ENCODE data around the gene SH2D3C.
"Not testable (repeated sequence)": the region's sequence is repeated elsewhere in the genome, so short reads cannot be mapped to it uniquely, and the experiment has no call there.

Gene SH2D3C

GRCh38 chr9:127783111-127784008 lies 4.9 kb upstream of the SH2D3C start:
- peak; percentile 56 for DNase-seq (ENCODE audit: low read depth)

GRCh38 chr9:127781806-127782205 lies 3.3 kb upstream of the SH2D3C start:
- no peak for DNase-seq (ENCODE audit: low read depth)

GRCh38 chr9:127780909-127781308 lies 2.4 kb upstream of the SH2D3C start:
- DNase-seq (ENCODE audit: low read depth): not testable (repeated sequence)

GRCh38 chr9:127780126-127780885 lies 1.8 kb upstream of the SH2D3C start:
- no peak for DNase-seq (ENCODE audit: low read depth)

- DNase-seq (ENCODE audit: low read depth): peak; percentile 53
Measured at GRCh38 chr9:127779136-127779981, 893 bp upstream of the SH2D3C start.

- no peak for DNase-seq (ENCODE audit: low read depth)
Measured at GRCh38 chr9:127777368-127777980, 992 bp downstream of the SH2D3C start.

GRCh38 chr9:127776924-127777289 lies 1.6 kb downstream of the SH2D3C start:
- DNase-seq (ENCODE audit: low read depth): no peak

GRCh38 chr9:127776195-127776923 lies 2.1 kb downstream of the SH2D3C start:
- DNase-seq (ENCODE audit: low read depth): peak; percentile 61

- DNase-seq (ENCODE audit: low read depth): no peak
Measured at GRCh38 chr9:127773981-127774380, 4.5 kb downstream of the SH2D3C start.

GRCh38 chr9:127773272-127773671 lies 5.2 kb downstream of the SH2D3C start:
- no peak for DNase-seq (ENCODE audit: low read depth)

GRCh38 chr9:127772603-127773002 lies 5.9 kb downstream of the SH2D3C start:
- no peak for DNase-seq (ENCODE audit: low read depth)

GRCh38 chr9:127771570-127772189 lies 6.8 kb downstream of the SH2D3C start:
- no peak for DNase-seq (ENCODE audit: low read depth)

GRCh38 chr9:127770905-127771569 lies 7.4 kb downstream of the SH2D3C start:
- peak; percentile 91 for DNase-seq (ENCODE audit: low read depth)

GRCh38 chr9:127770583-127770904 lies 7.9 kb downstream of the SH2D3C start:
- DNase-seq (ENCODE audit: low read depth): no peak

GRCh38 chr9:127769929-127770582 lies 8.4 kb downstream of the SH2D3C start:
- no peak for DNase-seq (ENCODE audit: low read depth)

- no peak for DNase-seq (ENCODE audit: low read depth)
Measured at GRCh38 chr9:127769101-127769500, 9.4 kb downstream of the SH2D3C start.

GRCh38 chr9:127768698-127769097 lies 9.8 kb downstream of the SH2D3C start:
- DNase-seq (ENCODE audit: low read depth): no peak

GRCh38 chr9:127767909-127768331 lies 10.5 kb downstream of the SH2D3C start:
- DNase-seq (ENCODE audit: low read depth): no peak

GRCh38 chr9:127767410-127767809 lies 11.1 kb downstream of the SH2D3C start:
- no peak for DNase-seq (ENCODE audit: low read depth)

- no peak for DNase-seq (ENCODE audit: low read depth)
Measured at GRCh38 chr9:127765418-127765817, 13.0 kb downstream of the SH2D3C start.

All from stimulated activated CD8-positive, alpha-beta memory T cell treated with anti-CD3 and anti-CD28 coated beads, Interleukin-12 subunit alpha, Interleukin-12 subunit beta, amount 100 ng/mL, for 4 hours (primary cell).